WERI-Rb-1 (cell line): ENCODE data around the gene FRMPD1.

ENCODE experiments used
- DNase-seq: peaks from one replicate; pipeline ENCODE4 v3.0.0-alpha.2; 2020
- H3K27ac ChIP-seq: fragments of 250-450 bp; sonication (Bioruptor Pico); 2 replicates; pipeline ENCODE4 v1.5.1; 2020; ENCODE audit warnings: mild to moderate bottlenecking, moderate library complexity
- H3K27me3 ChIP-seq: fragments of 250-450 bp; sonication (Bioruptor Pico); 2 replicates; pipeline ENCODE4 v1.5.1; 2021; ENCODE audit warnings: mild to moderate bottlenecking, low read depth, moderate library complexity; ENCODE audit not compliant: insufficient read depth, severe bottlenecking
- H3K36me3 ChIP-seq: fragments of 250-450 bp; sonication (Bioruptor Pico); 2 replicates; pipeline ENCODE4 v1.5.1; 2020; ENCODE audit warnings: mild to moderate bottlenecking, moderate library complexity
- H3K4me3 ChIP-seq: 2 replicates; pipeline ENCODE4 v1.5.1; 2011; ENCODE audit warnings: low read depth, mild to moderate bottlenecking, control low read depth, low read length
- H3K9me3 ChIP-seq: fragments of 250-450 bp; sonication (Bioruptor Pico); 2 replicates; pipeline ENCODE4 v1.5.1; 2021; ENCODE audit warnings: mild to moderate bottlenecking, moderate library complexity; ENCODE audit not compliant: severe bottlenecking
- CTCF ChIP-seq: IDR thresholded peaks from 2 replicates; pipeline ENCODE4 v1.5.1; 2011; ENCODE audit warnings: low read depth, mild to moderate bottlenecking, control low read depth, inconsistent platforms, low read length

The FRMPD1 gene

DNA sequence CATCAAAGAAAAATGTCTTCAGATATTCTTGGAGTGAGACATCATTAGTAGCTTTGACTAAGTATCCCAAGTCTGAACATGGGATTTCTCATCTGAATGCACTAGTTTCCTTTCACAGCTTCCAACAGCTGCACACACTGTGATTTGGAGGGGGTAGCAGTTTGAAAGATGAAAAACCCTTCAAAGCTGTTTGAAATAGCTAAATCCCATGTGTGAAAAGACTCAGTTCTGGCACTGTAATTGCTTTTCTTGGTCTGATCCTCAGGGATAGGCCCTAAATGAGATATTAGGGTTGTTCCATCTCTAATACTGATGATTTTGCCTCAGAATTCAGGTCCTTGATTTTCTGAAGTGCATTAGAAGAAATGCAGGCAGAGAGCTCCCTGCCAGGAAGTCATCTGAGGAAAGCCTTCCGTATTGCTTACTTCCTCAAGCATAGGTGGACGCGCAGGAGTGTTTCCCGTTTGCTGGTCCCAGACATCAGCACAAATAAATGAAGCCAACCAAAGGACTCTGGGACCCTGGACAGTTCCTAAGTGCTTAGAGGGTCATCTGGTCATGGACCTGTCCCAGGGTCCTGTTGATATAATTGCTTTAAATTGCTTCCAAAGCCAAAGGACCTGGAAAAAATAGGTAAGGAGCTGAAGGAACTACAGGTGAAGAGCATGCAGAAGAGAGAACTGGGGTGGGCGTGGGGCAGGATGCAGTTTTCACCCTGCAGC, 25.6 kb upstream of the FRMPD1 start:
- Histone ChIP-seq H3K4me3 (no peak overlapping the region), H3K36me3 (no peaks in the 10 kb centered on the region), H3K27me3 (no peaks in the 10 kb centered on the region), H3K9me3 (no peaks in the 10 kb centered on the region), H3K27ac (no peak overlapping the region)
- no peak for TF ChIP-seq CTCF
- no peak for DNase-seq

- Histone ChIP-seq H3K27me3 (no peaks in the 10 kb centered on the region), H3K9me3 (no peaks in the 10 kb centered on the region), H3K36me3 (no peaks in the 10 kb centered on the region), H3K27ac (no peak overlapping the region), H3K4me3 (no peak overlapping the region)
- no peak for DNase-seq
- no peak for TF ChIP-seq CTCF
These were observed 25.0 kb upstream of the FRMPD1 start for GRCh38 chr9:37625758-37626147.

GRCh38 chr9:37626708-37627292, 24.0 kb upstream of the FRMPD1 start:
- H3K9me3 ChIP-seq, result no peaks in the 10 kb centered on the region
- no peak for TF ChIP-seq CTCF
- no peak for DNase-seq
- H3K4me3 ChIP-seq, result no peak overlapping the region
- no peaks in the 10 kb centered on the region for H3K36me3 ChIP-seq
- H3K27me3 ChIP-seq, result no peaks in the 10 kb centered on the region
- no peak overlapping the region for H3K27ac ChIP-seq

- no peak for TF ChIP-seq CTCF
- H3K27me3 ChIP-seq, result no peaks in the 10 kb centered on the region
- no peaks in the 10 kb centered on the region for H3K9me3 ChIP-seq
- DNase-seq, result no peak
- no peak overlapping the region for H3K27ac ChIP-seq
- H3K36me3 ChIP-seq, result no peaks in the 10 kb centered on the region
- no peak overlapping the region for H3K4me3 ChIP-seq
These were observed 18.3 kb upstream of the FRMPD1 start for GRCh38 chr9:37632479-37632878.

- DNase-seq, result no peak
- Histone ChIP-seq H3K9me3 (no peaks in the 10 kb centered on the region), H3K27me3 (no peaks in the 10 kb centered on the region), H3K27ac (no peak overlapping the region), H3K36me3 (no peaks in the 10 kb centered on the region), H3K4me3 (no peak overlapping the region)
- TF ChIP-seq CTCF, result no peak
These were observed 14.9 kb upstream of the FRMPD1 start for GRCh38 chr9:37635808-37636207.
